Left kidney (tissue), 2 donors: Measurements from ENCODE around the gene CFAP97. TPM values are rescaled to one million over a fixed set of nuclear protein-coding genes. Genes with fewer than 3 reads are reported as not detected.
"Not testable (repeated sequence)": the region's sequence is repeated elsewhere in the genome, so short reads cannot be mapped to it uniquely, and the experiment has no call there.

Experiments used
- DNase-seq: peaks from one replicate; pipeline ENCODE4 v3.0.0-alpha.2; 2013
- polyA plus RNA-seq: library from polyadenylated mRNA; unstranded; fragments of 120-200 nt; gene quantifications from one replicate; pipeline ENCODE4 v1.2.1, GENCODE V29; 2013; ENCODE audit not compliant: insufficient read length

Gene CFAP97
- polyA plus RNA-seq, 1 donor: 55.2 TPM

DNA sequence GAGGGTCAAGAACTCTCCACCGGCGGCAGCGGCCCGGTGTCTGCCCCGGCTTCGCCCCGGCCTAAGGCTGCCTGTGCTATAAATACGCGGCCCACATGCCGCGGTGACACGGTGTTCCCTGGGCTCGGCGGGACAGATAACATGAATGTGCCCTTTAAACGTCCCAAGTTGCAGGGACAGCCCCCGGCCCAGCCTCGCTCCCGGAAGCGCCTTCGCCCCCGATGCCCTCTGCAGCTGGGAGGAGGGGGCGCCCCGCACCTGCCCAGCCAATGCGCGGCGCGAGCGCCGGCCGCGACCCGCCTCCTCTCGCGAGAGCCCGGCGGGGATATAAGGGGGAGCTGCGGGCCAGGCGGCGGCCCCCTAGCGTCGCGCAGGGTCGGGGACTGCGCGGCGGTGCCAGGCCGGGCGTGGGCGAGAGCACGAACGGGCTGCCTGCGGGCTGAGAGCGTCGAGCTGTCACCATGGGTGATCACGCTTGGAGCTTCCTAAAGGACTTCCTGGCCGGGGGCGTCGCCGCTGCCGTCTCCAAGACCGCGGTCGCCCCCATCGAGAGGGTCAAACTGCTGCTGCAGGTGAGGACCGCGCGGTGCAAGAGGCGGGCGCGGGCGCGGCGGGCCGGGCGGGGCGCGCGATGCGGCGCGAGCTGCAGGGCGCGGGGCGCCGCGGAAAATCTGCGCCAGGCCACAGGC is 60.7 kb downstream of the CFAP97 start, which contains the start of gene SLC25A4:
Gene SLC25A4, plus strand, starts transcription at position 355 of the 689 bp plus-strand sequence. Its CDS starts 107 bp downstream, at position 462.
- DNase-seq: peak; percentile 79

DNA sequence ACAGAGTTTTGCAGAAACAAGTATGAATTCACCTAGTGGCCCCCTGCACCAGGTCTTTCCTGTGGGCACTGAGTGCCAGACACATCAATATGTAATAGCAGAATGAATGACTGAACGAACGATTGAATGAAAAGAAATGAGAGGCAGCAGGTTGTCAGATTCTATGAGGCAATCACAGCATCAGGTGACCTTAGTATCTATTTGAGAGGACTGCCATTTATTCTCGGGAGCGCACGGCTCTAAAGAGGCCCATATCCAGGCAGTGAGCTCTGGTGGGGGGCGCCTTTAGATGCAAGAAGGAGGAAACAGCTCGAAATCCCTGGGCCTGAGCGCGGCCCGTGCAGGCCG is 61.3 kb downstream of the CFAP97 start:
- DNase-seq: no peak

- DNase-seq: no peak
Measured at GRCh38 chr4:185141777-185142176, 62.0 kb downstream of the CFAP97 start.

DNA sequence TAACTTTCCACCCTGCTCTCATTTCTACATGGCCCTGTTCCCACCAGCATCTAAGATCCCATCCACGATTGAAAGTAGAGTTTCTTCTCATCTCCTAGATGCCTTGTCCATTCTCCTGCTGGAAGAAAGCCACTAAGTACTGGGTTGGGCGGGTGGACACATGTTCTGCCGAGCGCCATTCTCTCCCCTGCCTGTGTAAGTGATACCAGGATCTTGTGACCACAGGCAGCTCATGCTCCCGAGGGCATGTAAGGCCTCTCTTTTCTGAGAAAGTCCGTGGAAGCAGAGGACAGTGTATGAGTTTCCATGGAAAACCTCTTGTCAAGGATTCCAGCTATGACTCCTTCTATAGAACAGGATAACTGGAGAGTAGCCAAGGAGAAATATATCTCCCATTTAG is 64.1 kb downstream of the CFAP97 start:
- DNase-seq: no peak

GRCh38 chr4:185138161-185138560 is 65.6 kb downstream of the CFAP97 start:
- no peak for DNase-seq

DNA sequence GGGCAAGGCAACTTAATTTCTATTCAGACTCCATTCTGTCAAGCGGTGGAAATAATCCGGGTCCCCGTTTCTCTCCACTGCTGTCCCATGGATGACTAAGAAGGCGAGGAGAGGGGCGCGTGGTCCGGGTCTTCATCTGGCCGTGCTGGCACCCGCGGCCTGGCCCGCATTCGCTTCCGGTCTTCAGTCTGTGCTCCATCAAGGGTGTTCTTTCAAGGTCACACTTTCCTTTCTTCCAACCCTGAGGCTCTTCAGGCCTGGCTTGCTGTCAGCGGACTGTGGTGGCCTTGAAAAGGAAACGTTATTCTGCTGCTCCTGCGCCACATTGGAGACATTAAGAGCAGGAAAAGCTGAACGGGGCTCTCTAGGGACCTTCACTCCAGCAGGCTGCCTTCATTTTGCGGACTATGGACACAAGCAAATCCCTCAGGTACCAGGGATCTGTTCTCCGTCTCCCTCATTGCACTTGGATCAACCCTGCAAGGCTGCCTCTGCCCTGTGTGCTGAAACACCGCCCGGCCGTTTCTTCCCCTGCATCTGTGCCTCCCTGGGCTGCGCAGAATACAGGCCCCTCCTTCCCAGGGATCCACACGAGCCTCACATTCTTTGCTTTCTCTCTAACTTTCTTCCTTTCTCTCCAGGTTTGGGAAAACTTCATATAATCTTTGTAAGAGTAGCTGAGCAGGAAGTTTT is 66.4 kb downstream of the CFAP97 start:
- no peak for DNase-seq

DNA sequence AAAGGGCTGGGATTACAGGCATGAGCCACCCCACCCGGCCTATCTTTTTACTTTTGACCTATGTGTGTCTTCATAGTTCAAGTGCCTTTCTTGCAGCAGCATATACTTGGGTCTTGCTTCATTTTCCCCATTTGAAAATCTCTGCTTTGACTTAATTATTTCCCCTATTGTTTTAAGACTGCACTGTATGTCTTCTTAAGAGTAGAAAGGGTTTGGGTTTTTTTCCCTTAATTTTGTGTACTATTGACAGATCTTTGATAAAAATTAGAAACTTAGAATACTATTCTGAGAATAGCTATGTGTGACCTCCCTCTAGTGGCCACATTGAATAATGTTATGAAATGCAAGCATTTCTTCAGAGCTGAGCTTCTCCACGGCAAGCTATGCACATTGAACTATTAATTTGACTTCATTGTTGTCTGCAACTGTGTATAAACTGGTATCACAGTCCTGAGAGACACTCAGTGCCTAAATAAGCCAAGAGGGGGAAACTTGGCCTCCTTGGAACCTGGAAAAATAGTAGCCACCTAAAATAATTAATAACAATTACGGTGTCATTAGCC is 69.4 kb downstream of the CFAP97 start:
- no peak for DNase-seq

- no peak for DNase-seq
Measured at GRCh38 chr4:185128272-185129119, 75.3 kb downstream of the CFAP97 start.

GRCh38 chr4:185127021-185127925 is 76.5 kb downstream of the CFAP97 start:
- no peak for DNase-seq

DNA sequence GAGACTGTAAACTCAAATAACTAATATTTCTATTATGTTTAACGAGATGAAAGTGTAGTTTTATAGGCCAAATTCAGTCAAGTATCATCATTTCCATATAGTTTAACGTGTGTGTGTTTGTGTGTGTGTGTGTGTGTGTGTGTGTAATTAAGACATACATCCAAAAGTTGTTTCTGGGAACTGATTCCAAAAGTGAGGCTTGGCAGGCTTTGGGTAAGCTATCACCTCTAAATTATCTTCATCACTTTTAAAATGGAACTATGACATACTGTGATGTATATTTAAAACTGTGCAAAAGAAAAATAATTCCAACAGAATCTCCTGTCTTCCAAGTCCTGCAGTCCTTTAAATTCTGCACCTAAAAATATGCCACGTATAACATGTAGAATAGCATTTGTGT is 79.8 kb downstream of the CFAP97 start:
- DNase-seq: no peak

GRCh38 chr4:185122681-185123345 is 81.0 kb downstream of the CFAP97 start:
- no peak for DNase-seq

DNA sequence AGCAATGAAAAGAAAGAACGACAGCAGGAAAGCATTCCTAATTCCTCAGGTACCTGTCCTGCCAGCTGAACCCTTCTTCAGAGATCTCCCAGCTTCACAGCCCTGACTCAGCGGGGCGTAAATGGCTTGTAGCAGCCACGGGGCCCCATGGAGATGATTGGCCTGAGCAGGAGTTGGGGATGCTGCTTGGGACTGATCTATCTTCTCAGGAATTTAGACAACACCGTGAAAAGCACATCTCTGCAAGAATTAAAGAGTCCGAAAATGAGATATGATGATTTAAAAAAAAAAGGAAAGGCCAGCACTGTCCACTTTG is 83.2 kb downstream of the CFAP97 start:
- DNase-seq: no peak

- no peak for DNase-seq
Measured at GRCh38 chr4:185119927-185120630, 83.7 kb downstream of the CFAP97 start.

DNA sequence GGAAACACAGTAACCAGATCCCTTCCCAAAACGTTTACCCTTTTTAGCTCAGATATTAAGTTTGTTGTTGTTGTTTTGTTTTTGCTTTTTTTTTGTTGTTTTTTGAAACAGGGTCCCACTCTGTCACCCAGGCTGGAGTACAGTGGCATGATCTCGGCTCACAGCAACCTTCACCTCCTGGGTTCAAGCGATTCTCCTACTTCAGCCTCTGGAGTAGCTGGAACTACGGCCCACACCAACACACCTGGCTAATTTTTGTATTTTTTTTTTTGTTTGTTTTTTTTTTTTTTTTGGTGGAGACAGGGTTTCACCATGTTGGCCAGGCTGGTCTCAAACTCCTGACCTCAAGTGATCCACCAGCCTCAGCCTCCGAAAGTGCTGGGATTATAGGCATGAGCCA is 84.3 kb downstream of the CFAP97 start:
- not testable (repeated sequence) for DNase-seq

DNA sequence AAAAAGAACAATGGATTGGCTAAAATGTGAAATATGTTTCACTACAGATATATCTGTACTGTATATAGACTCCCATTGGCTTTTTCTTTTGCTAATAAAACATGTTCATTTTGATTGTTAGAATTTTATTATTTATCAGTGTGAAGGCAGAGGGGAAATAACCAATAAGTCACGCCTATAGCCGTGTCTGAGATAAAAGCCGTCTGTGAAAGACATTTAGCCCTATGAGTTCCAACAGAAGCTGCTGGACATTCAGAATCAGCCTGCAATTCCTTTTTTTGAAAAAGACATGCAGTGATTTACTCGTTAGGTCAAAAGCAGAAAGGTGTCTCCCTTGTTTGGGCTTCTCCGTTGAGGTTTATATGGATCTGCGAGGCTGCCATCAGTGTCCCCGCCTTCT is 84.9 kb downstream of the CFAP97 start:
- no peak for DNase-seq

GRCh38 chr4:185117300-185117934 is 86.4 kb downstream of the CFAP97 start:
- no peak for DNase-seq

- peak; percentile 84 for DNase-seq
Measured at GRCh38 chr4:185115827-185116232, 88.0 kb downstream of the CFAP97 start.

DNA sequence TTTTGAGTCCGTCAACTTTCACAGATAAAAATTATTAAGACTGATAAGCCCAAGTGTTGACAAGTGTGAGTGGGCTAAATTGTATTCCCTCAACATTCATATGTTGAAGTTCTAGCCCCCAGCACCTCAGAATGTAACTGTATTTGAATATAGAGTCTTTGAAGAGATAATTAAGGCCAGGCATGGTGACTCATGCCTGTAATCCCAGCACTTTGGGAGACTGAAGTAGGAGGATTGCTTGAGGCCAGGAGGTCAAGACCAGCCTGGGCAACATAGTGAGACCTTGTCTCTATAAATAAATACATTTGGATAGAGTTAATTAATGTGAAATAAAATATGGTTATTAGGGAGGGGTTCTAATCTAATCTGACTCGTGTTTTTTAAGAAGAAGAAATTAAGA is 90.5 kb downstream of the CFAP97 start:
- no peak for DNase-seq

DNA sequence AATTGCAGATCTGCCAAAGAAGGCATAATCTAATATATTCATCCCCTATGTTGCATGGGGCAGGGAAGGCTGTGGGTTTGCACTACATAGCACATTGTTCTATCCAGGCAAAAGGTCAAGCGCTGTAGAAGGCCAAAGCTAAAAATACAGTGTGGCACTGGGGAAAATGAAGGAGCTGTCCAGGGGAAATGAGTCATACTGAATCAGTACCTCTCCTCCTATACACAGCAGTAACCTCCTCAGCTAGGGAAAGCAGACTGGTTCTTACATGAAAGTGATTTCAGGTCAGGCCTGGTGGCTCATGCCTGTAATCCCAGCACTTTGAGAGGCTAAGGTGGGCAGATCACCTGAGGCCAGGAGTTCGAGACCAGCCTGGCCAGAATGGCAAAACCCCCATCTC is 91.7 kb downstream of the CFAP97 start:
- no peak for DNase-seq

GRCh38 chr4:185110375-185110823 is 93.4 kb downstream of the CFAP97 start:
- DNase-seq: no peak
